T-helper 2 cell treated with Interferon-gamma antibody and Interleukin-4, amounts not matched to agents 100 ng/mL and 5 ng/mL, for 36 hours (primary cell): ENCODE data around the gene ARID4B. TPM values are rescaled to one million over a fixed set of nuclear protein-coding genes. Genes with fewer than 3 reads are reported as not detected.
"Not testable (repeated sequence)": the region's sequence is repeated elsewhere in the genome, so short reads cannot be mapped to it uniquely, and the experiment has no call there.

ENCODE experiments used
- intact Hi-C: fragments of 100-400 bp; cut with micrococcal nuclease; formaldehyde crosslinking; loops from one replicate; pipeline ENCODE4 v1.15.1; 2023
- total RNA-seq: library from RNA; stranded (reverse); gene quantifications from 2 replicates; pipeline ENCODE4 v1.2.3, GENCODE V29; 2022

Gene ARID4B, protein sequence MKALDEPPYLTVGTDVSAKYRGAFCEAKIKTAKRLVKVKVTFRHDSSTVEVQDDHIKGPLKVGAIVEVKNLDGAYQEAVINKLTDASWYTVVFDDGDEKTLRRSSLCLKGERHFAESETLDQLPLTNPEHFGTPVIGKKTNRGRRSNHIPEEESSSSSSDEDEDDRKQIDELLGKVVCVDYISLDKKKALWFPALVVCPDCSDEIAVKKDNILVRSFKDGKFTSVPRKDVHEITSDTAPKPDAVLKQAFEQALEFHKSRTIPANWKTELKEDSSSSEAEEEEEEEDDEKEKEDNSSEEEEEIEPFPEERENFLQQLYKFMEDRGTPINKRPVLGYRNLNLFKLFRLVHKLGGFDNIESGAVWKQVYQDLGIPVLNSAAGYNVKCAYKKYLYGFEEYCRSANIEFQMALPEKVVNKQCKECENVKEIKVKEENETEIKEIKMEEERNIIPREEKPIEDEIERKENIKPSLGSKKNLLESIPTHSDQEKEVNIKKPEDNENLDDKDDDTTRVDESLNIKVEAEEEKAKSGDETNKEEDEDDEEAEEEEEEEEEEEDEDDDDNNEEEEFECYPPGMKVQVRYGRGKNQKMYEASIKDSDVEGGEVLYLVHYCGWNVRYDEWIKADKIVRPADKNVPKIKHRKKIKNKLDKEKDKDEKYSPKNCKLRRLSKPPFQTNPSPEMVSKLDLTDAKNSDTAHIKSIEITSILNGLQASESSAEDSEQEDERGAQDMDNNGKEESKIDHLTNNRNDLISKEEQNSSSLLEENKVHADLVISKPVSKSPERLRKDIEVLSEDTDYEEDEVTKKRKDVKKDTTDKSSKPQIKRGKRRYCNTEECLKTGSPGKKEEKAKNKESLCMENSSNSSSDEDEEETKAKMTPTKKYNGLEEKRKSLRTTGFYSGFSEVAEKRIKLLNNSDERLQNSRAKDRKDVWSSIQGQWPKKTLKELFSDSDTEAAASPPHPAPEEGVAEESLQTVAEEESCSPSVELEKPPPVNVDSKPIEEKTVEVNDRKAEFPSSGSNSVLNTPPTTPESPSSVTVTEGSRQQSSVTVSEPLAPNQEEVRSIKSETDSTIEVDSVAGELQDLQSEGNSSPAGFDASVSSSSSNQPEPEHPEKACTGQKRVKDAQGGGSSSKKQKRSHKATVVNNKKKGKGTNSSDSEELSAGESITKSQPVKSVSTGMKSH (N-terminal part only)
- total RNA-seq, result 40.8 and 44.0 TPM in 2 replicates

DNA sequence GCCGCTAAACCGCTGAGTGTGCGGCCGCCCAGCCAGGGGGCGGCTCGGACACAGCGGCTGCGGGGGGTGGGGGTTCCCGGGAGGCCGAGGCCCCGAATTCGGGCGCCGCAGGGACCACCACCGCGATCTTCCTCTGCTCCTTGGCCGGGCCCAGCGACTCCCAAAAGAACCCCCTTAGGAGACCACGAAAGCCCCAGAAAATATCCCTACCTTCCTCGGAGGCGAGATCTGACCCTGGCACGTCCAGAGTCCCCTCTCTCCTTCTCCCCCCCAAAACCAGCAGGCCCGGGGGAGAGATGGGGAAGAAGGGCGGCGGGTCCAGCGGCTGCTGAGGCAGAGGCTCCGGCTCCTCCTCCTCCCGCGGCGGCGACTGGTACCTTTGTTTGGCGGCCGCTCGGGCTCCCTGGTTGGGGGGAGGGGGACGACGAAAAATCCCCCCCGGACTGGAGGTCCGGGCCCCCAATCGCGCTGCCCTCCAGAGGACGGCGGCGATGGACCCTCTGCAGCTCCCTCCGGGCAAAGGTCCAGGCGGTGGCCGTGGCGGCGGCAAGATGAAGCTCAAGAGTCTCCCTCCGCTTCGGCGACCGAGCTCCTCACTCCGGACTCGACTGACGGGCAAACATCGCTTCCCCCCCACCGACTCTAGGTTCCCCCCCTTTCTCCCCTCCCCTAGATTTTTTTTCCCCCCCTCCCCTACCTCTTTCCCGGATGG is at the start of gene ARID4B:
Gene ARID4B (minus strand): TSS at position 621 of the 712 bp plus-strand sequence. CDS start 1,260 bp downstream, outside the sequence.
- intact Hi-C loops, result loop anchor here (1.0 to 5.0 kb wide), 18 partner anchors 10 to 954 kb away; partner anchors contain the start of genes B3GALNT2, COA6, IRF2BP2 and RBM34

DNA sequence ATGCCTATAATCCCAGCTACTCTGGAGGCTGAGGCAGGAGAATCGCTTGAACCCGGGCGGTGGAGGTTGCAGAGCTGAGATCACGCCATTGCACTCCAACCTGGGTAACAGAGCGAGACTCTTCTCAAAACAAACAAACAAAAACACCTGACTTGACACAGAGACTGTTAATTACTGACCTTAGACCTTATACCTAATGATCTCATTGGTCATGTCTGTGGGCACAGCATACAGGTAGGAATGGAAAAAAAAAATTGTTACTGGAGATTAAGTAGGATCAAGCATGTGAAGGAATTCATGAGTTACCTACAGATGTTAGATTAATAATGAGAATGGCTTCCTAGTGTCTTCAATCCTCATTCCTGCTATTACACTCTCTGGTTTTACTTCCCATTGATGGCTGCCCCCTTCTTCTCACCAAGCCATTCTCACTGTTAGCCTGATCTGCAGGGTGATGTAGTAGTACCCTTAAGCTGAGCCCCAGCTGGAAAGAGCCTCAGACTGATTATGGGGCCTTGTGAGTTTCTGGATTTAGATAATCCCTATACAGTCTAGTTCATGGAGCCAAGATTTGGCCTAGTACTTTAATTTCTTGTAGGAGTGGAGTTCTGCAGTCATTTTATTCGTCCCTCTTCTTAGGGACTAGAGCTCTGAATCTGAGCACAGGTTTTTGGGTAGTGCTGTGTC is 48.1 kb upstream of the ARID4B start:
- intact Hi-C loops, result no loop called here

DNA sequence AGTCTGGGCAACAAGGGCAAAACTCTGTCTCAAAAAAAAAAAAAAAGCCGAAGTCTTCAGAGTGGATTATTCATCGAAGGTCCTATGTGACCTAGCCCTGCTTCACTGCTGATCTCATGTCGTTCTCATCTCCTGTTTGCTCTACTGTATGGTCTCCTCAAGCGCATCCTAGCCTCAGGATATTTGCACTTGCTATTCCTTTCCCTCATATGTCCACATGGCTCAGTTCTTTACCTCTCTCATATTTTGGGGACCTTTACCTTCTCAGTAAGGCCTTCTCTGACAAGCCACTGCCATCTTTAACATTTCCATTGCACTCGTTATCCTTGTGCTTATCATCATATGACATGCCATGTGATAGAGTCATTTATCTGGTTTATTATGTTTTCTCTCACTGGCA is 41.8 kb upstream of the ARID4B start:
- intact Hi-C loops, result no loop called here

DNA sequence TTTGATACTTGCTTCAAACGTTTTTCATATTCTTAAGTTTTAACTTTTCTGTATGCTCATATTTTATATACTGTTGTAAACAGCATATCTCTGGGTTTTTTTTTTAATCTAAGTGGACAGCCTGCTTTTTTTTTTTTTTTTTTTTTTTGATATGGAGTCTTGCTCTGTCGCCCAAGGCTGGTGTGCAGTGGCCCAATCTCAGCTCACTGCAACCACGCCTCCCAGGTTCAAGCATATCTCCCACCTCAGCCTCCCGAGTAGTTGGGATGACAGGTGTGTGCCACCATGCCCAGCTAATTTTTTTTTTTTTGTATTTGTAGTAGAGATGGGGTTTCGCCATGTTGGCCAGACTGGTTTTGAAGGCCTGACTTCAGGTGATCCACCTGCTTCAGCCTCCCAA is 40.4 kb upstream of the ARID4B start:
- intact Hi-C loops, result no loop called here

DNA sequence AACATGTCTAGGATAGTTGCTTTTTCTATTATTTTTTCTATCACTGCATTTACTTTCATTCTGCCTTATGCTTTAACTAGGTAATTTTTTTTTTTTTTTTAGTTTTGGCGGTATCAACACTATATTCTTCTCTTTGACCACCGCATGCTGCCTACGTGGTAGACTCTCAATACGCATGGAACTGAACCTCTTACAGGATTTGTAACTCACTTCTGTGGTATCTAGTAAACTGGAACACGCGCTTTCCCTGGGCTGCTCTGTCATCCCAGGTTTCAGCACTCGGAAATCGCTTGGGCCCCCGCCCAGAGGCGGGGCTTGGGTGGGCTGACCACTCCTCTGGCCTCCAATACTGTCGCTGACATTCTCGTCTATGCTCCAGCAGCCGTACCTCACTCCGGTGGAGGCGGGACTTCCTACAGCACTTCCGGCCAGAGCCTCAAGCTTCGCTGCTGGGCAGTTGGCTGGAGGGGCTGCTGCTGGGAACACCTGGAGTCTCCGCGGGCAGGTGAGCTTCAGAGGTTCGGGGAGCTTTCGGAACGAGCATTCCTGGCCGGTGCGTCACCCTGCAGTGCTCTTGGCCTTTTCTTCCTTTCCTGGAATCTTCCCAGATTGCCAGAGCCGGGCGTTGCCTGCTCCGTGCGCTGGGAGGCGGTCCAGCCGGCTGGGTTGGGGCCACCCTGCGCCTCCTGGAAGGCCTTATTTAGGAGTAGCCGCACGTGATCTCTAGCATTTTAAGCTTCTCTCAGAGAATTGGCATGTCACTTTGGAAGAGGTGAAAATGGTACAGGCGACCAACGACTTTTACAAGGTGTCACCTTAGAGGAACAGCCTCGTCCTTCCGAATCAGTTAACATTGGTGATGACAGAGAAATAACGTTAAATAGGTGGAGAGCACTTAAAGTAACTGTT is 39.3 kb upstream of the ARID4B start, which contains the start of gene TBCE:
Gene TBCE (plus strand): TSS at position 428 of the 909 bp plus-strand sequence. CDS start 12,623 bp downstream, outside the sequence.
- intact Hi-C loops, result loop anchor here (1.0 kb wide), 3 partner anchors 39 to 206 kb away; partner anchors contain the start of genes ARID4B, B3GALNT2, GGPS1 and RBM34

DNA sequence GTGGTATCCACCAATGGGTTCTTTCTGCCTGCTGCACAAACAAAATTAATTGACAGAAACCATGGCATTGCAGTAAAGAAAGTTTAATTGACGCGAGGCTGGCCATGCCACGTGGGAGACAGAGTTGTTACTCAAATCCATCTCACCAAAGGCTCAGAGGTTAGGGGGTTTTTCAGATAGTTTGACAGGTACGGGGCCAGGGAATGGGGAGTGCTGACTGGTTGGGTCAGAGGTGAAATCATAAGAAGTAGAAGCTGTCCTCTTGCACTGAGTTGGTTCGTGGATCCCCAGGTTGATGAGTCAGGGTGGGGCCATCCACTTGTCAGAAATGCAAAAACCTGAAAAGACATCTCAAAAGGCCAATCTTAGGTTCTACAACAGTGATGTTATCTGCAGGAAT is 38.3 kb upstream of the ARID4B start:
- intact Hi-C loops, result no loop called here

DNA sequence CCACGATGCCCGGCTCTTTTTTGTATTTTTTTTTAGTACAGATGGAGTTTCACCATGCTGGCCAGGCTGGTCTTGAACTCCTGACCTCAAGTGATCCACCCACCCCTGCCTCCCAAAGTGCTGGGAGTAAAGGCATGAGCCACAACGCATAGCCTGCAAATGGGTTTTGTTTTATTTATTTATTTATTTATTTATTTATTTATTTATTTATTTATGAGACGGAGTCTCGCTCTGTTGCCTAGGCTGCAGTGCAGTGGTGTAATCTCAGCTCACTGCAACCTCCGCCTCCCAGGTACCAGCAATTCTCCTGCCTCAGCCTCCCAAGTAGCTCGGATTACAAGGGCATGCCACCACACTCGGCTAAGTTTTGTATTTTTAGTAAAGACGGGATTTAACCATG is 36.2 kb upstream of the ARID4B start:
- intact Hi-C loops, result not testable (repeated sequence)

DNA sequence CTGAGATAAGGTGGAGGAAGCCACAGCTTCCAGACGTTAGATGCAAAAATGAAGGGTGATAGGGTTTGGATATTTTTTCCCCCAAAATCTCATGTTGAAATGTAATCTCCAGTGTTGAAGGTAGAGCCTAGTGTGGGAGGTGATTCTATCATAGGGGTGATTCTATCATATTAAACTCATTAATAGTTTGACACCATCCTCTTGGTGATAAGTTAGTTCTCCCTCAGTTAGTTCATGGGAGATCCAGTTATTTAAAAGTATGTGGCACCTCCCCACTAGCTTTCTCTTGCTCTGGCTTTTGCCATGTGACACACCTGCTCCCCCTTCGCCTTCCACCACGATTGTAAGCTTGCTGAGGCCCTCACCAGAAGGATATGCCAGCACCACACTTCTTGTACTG is 30.9 kb upstream of the ARID4B start:
- intact Hi-C loops, result no loop called here

- intact Hi-C loops, result no loop called here
These were observed 29.8 kb upstream of the ARID4B start for GRCh38 chr1:235357485-235358373.

GRCh38 chr1:235351898-235352297 is 23.9 kb upstream of the ARID4B start:
- intact Hi-C loops, result no loop called here

- intact Hi-C loops, result no loop called here
These were observed 23.5 kb upstream of the ARID4B start for GRCh38 chr1:235351441-235351840.

GRCh38 chr1:235343726-235344125 is 15.7 kb upstream of the ARID4B start:
- intact Hi-C loops, result no loop called here

DNA sequence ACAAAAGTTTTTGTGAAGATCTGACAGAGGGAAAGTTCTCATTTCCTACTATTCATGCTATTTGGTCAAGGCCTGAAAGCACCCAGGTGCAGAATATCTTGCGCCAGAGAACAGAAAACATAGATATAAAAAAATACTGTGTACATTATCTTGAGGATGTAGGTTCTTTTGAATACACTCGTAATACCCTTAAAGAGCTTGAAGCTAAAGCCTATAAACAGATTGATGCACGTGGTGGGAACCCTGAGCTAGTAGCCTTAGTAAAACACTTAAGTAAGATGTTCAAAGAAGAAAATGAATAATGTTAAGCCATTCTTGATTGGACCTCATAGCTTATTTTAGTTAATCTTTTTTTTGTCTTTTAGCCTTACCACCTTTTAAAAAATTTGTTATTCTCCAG is 14.5 kb upstream of the ARID4B start:
- intact Hi-C loops, result no loop called here

DNA sequence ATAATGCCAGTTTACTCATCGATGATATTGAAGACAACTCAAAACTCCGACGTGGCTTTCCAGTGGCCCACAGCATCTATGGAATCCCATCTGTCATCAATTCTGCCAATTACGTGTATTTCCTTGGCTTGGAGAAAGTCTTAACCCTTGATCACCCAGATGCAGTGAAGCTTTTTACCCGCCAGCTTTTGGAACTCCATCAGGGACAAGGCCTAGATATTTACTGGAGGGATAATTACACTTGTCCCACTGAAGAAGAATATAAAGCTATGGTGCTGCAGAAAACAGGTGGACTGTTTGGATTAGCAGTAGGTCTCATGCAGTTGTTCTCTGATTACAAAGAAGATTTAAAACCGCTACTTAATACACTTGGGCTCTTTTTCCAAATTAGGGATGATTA is 14.1 kb upstream of the ARID4B start:
- intact Hi-C loops, result no loop called here

DNA sequence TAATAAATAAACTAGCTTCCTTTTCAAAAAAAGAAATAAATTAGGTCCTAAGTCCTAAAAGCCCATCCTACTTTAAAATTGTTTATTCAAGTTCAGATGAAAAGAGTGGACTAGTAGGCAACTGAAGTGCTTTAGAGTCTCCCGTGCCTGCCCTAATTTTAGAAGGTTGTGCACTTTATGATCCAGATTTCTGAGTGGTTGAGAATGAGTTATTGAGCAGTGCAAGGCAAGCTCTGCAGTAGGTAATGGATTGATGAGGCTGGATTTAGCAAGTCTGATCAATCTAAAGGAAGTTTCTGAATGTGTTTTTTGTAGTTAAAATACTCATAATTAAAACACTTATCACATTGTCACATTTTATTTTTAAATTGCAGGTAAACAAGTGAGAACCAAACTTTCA is 13.4 kb upstream of the ARID4B start:
- intact Hi-C loops, result no loop called here

- intact Hi-C loops, result no loop called here
These were observed 11.8 kb upstream of the ARID4B start for GRCh38 chr1:235339746-235340145.

- intact Hi-C loops, result loop anchor here (1.0 kb wide), 1 partner anchor 9 kb away; the partner anchor contains the start of genes ARID4B and GGPS1
These were observed 8.9 kb upstream of the ARID4B start for GRCh38 chr1:235336903-235337302.

- intact Hi-C loops, result no loop called here
These were observed 3.4 kb upstream of the ARID4B start for GRCh38 chr1:235331401-235331800.
